BLaER1 (cell line): ENCODE results near the gene STX18.

Source experiments
- H3K27ac ChIP-seq: shearing (Covaris generic); formaldehyde crosslinking; 2 replicates; pipeline ENCODE4 v1.8.1; 2022
- H3K27me3 ChIP-seq: shearing (Covaris generic); formaldehyde crosslinking; 2 replicates; pipeline ENCODE4 v1.8.1; 2022
- H3K36me3 ChIP-seq: shearing (Covaris generic); formaldehyde crosslinking; 2 replicates; pipeline ENCODE4 v1.8.1; 2022
- H3K4me1 ChIP-seq: shearing (Covaris generic); formaldehyde crosslinking; 2 replicates; pipeline ENCODE4 v1.8.1; 2022
- H3K4me2 ChIP-seq: shearing (Covaris generic); formaldehyde crosslinking; 2 replicates; pipeline ENCODE4 v1.8.1; 2022
- H3K4me3 ChIP-seq: shearing (Covaris generic); formaldehyde crosslinking; 2 replicates; pipeline ENCODE4 v1.8.1; 2022
- H3K9ac ChIP-seq: shearing (Covaris generic); formaldehyde crosslinking; 2 replicates; pipeline ENCODE4 v1.8.1; 2022
- H3K9me3 ChIP-seq: shearing (Covaris generic); formaldehyde crosslinking; 2 replicates; pipeline ENCODE4 v1.8.1; 2022
- H4K20me1 ChIP-seq: shearing (Covaris generic); formaldehyde crosslinking; 2 replicates; pipeline ENCODE4 v1.8.1; 2022
- Cebpa-rat ChIP-seq: shearing (Covaris generic); IDR thresholded peaks from 2 replicates; pipeline ENCODE4 v1.8.1; 2022

STX18 gene

DNA sequence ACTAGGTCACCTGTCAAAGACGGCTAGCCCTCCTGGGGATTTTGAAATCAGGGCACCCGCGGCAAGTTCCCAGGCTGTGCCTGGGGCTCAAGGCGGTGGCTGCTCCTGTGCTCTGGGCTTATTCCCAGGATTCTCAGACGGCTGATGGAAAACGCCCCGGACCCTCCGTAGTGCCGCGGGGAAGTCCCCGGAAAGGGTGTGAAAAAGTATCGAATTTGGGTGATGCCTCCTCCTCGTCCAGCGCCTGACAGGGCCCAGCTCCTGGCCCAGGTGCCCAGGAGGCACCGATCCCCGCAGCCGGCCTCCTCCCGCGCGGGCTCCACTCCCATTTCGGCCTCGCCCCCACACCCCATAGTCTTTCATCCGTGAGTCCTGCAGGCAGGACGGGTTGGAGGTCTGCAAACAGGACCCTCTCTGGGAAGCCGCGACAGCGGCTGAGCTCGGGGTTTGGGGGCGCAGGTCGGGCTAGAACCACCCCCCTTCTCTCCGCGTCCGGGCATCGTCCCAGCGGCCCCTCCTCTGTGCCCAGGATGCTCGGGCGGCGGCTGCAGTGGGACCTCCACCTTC lies 156.0 kb downstream of the STX18 start:
- no peaks in the 10 kb centered on the region for H3K9me3 ChIP-seq
- peaks cover 29% of the 10 kb centered on the region for H3K4me1 ChIP-seq
- H3K9ac ChIP-seq = no peak overlapping the region
- H3K36me3 ChIP-seq = no peaks in the 10 kb centered on the region
- peaks cover 84% of the 10 kb centered on the region for H3K27me3 ChIP-seq
- H4K20me1 ChIP-seq = peaks cover 28% of the 10 kb centered on the region
- no peak overlapping the region for H3K27ac ChIP-seq
- TF ChIP-seq Cebpa-rat = no peak
- H3K4me2 ChIP-seq = peak overlapping the region; percentile 100
- H3K4me3 ChIP-seq = peak overlapping the region; percentile 76

DNA sequence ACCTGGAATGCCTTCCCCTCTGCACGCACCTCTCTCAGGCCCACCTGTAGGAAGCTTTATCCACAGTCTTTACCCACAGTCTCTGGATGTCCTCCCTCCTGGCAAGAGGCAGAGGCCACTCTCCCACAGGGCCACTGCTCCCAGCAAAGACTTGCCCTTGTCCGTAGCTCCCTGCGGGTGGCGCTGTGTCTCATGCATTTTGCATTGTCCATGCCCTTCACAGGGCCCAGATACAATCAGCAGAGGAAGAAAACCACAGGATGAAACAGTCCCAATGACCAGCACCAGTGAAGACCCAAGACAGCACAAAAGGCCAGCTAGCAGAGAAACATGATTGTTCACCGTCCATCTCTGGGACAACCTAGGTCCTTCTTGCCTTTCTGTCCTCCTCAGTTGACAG lies 157.0 kb downstream of the STX18 start:
- no peak overlapping the region for H3K4me2 ChIP-seq
- no peaks in the 10 kb centered on the region for H3K36me3 ChIP-seq
- H3K27ac ChIP-seq = no peak overlapping the region
- no peak overlapping the region for H3K4me3 ChIP-seq
- no peaks in the 10 kb centered on the region for H3K9me3 ChIP-seq
- H3K4me1 ChIP-seq = peaks cover 29% of the 10 kb centered on the region
- H3K27me3 ChIP-seq = peaks cover 74% of the 10 kb centered on the region
- no peak overlapping the region for H3K9ac ChIP-seq
- no peak for TF ChIP-seq Cebpa-rat
- H4K20me1 ChIP-seq = peaks cover 28% of the 10 kb centered on the region

DNA sequence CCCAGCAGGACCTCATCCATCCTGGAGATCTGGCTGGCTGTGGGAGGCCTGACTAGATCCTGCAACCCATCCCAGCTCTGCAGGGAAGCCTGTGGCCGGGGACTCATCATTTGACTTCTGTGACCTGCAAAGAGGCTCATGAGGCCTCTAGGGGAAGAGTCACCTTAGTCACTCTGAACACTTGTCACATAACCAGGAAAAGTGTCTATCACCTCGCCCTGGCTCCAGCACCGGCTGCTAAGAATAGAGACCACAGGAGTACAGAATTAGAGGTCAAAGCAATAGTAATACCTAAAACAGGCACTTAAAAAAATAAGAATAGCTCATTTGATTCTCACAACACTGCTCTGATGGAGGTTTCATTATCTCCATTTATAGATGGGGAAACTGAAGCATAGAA lies 158.8 kb downstream of the STX18 start:
- H4K20me1 ChIP-seq = peaks cover 20% of the 10 kb centered on the region
- H3K27ac ChIP-seq = no peak overlapping the region
- no peak overlapping the region for H3K4me2 ChIP-seq
- no peaks in the 10 kb centered on the region for H3K36me3 ChIP-seq
- TF ChIP-seq Cebpa-rat = no peak
- peaks cover 26% of the 10 kb centered on the region for H3K4me1 ChIP-seq
- no peaks in the 10 kb centered on the region for H3K9me3 ChIP-seq
- peaks cover 57% of the 10 kb centered on the region for H3K27me3 ChIP-seq
- H3K9ac ChIP-seq = no peak overlapping the region
- H3K4me3 ChIP-seq = no peak overlapping the region

DNA sequence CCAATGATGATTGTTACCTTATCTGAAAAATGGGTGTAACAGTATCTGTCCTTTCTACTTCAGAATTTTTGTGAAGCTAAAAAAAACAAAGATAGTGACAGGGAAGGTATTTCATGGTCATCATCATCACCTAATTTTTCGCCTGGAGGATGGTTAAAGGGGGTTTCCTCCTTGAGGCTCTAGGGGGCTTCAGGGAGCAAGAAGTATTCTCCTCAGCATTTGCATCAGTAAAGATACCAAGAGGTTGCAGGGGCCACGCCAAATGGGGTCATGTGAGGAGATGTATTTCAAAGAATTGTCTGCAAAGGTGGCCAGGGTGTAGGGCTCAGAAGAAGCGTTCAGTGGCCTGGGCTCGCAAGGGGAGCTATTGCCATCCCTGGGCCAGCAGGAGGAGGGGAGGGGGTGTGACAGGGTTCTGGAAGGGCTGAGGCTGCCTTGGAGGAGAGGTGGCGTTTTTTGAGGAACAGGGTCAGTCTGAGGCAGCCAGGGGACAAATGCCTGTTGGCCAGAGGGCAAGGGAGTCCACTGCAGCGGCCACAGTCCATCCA lies 162.2 kb downstream of the STX18 start:
- Histone ChIP-seq H3K9ac (no peak overlapping the region), H3K27ac (no peak overlapping the region), H3K4me3 (no peak overlapping the region), H3K4me2 (no peak overlapping the region), H3K27me3 (peaks cover 22% of the 10 kb centered on the region), H3K4me1 (no peaks in the 10 kb centered on the region), H4K20me1 (no peaks in the 10 kb centered on the region), H3K36me3 (no peaks in the 10 kb centered on the region), H3K9me3 (0 out of 2 replicates have a peak, but pooled peaks cover 3% of the 10 kb centered on the region)
- no peak for TF ChIP-seq Cebpa-rat

DNA sequence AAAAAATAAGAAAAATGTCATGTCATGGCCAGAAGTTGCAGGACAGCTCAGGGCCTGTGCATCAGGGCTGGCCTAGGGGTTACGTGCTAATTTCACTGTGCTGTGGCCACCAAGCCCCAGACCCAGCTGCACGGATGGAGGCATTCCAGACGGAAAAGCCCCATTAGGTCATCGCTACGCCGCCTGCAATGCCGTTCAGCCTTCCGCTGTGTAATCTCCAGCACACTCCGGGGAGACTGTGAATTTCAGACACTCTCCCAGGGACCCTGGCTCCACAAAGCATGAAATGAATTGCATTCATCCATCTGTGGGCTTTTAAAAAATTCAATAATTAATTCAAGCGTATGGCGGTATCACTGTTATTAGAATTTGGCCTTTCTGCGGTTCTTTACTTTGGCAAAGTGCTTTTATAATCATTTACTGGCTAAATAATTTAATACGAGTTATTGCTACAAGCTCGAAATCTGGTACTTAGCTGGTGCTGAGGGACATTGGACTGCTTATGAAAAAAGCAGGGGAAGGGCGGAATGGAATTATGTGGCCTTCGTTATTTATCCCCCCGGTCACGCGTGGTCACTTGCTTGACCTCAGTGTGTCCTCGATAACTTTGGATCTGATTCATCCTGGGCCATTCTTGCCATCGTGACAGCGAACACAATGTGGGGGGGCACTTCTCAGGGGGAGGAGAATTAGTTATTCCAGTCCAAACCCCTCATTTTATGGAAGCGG lies 164.0 kb downstream of the STX18 start:
- no peak overlapping the region for H3K4me3 ChIP-seq
- no peak overlapping the region for H3K27ac ChIP-seq
- H4K20me1 ChIP-seq = no peaks in the 10 kb centered on the region
- TF ChIP-seq Cebpa-rat = no peak
- H3K9me3 ChIP-seq = 0 out of 2 replicates have a peak, but pooled peaks cover 5% of the 10 kb centered on the region
- no peaks in the 10 kb centered on the region for H3K4me1 ChIP-seq
- H3K27me3 ChIP-seq = peaks cover 6% of the 10 kb centered on the region; the same call in 1 of the 2 replicates
- H3K36me3 ChIP-seq = no peaks in the 10 kb centered on the region
- H3K4me2 ChIP-seq = no peak overlapping the region
- H3K9ac ChIP-seq = no peak overlapping the region

DNA sequence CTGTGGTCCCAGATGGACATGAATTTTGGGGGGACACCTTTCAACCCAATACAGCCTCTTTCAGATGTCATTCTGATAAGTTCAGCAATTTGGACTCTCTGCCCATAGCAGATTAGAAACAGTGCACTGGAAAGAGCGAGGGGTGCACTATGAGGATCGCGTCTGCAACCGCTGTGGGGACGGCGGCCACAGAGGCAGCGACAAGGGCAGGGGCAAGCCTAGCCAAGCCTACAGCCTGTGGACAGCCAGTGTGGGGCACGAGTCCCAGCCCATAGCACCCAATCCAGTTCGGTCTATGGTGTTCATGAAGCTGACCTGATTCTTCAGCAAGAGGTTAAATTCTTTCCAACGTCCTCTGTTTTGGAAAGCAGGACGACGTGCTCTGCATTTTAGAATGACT lies 164.7 kb downstream of the STX18 start:
- Histone ChIP-seq H3K36me3 (no peaks in the 10 kb centered on the region), H3K27ac (no peak overlapping the region), H4K20me1 (no peaks in the 10 kb centered on the region), H3K9ac (no peak overlapping the region), H3K4me2 (no peak overlapping the region), H3K4me1 (no peaks in the 10 kb centered on the region), H3K27me3 (no peaks in the 10 kb centered on the region; the same call in 1 of the 2 replicates), H3K9me3 (0 out of 2 replicates have a peak, but pooled peaks cover 5% of the 10 kb centered on the region), H3K4me3 (no peak overlapping the region)
- no peak for TF ChIP-seq Cebpa-rat

DNA sequence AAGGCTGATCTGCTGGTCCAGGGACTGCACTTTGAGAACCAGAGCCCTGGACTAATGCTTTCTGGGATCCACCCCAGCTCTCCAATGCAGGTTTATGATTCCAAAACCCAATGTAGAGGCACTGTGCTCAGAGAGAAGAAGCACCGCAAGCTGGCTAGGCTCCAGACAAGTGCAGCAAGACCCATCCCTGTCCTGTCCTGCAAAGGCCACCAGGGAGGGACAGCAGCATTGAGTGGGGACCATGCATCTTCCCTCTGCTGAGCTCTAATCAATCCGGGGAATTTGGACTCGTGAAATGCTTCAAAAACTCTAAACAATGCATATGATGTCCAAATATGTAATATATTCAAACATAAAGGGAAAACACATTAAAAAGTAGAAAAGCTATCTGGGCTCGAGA lies 165.8 kb downstream of the STX18 start:
- Histone ChIP-seq H3K27ac (no peak overlapping the region), H3K4me1 (no peaks in the 10 kb centered on the region), H4K20me1 (no peaks in the 10 kb centered on the region), H3K9me3 (0 out of 2 replicates have a peak, but pooled peaks cover 5% of the 10 kb centered on the region), H3K4me3 (no peak overlapping the region), H3K27me3 (no peaks in the 10 kb centered on the region; the same call in 1 of the 2 replicates), H3K4me2 (no peak overlapping the region), H3K36me3 (no peaks in the 10 kb centered on the region), H3K9ac (no peak overlapping the region)
- TF ChIP-seq Cebpa-rat = no peak

DNA sequence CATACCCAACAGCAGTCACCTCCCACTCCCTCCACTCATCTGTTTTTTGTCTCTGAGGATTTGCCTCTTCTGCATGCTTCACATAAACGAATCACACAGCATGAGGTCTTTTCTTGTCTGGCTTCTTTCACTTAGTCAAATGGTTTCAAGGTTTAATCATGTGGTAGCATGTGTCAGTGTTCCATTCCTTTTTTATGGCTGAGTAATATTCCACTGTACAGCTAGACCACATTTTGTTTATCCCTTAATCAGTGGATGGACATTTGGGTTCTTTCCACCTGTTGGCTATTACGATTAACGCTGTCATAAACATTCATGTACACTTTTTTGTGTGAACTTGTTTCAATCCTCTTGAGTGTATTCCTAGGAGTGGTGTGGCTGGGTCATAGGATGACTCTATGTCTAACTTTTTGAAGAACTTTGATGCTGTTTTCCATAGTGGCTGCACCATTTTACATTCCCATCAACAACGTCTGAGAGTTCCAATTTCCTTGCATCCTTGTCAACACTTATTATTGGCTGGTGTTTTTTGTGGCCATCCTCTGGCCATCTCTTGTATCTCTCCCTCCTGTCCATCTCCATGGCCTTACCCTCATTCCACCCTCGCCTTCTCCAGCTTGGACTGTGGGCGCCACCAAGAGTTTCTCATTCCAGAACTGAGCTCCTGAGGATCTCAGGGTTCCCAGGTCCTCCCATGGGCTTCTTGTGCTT lies 167.3 kb downstream of the STX18 start:
- no peak overlapping the region for H3K4me2 ChIP-seq
- H3K36me3 ChIP-seq = no peaks in the 10 kb centered on the region
- H4K20me1 ChIP-seq = no peaks in the 10 kb centered on the region
- no peak for TF ChIP-seq Cebpa-rat
- H3K9ac ChIP-seq = no peak overlapping the region
- H3K9me3 ChIP-seq = 0 out of 2 replicates have a peak, but pooled peaks cover 5% of the 10 kb centered on the region
- H3K4me3 ChIP-seq = no peak overlapping the region
- no peaks in the 10 kb centered on the region for H3K4me1 ChIP-seq
- H3K27me3 ChIP-seq = no peaks in the 10 kb centered on the region
- no peak overlapping the region for H3K27ac ChIP-seq
